ENCODE measurements around the gene KRTAP12-4.
"Not testable (repeated sequence)": the region's sequence is repeated elsewhere in the genome, so short reads cannot be mapped to it uniquely, and the experiment has no call there.

The KRTAP12-4 gene

DNA sequence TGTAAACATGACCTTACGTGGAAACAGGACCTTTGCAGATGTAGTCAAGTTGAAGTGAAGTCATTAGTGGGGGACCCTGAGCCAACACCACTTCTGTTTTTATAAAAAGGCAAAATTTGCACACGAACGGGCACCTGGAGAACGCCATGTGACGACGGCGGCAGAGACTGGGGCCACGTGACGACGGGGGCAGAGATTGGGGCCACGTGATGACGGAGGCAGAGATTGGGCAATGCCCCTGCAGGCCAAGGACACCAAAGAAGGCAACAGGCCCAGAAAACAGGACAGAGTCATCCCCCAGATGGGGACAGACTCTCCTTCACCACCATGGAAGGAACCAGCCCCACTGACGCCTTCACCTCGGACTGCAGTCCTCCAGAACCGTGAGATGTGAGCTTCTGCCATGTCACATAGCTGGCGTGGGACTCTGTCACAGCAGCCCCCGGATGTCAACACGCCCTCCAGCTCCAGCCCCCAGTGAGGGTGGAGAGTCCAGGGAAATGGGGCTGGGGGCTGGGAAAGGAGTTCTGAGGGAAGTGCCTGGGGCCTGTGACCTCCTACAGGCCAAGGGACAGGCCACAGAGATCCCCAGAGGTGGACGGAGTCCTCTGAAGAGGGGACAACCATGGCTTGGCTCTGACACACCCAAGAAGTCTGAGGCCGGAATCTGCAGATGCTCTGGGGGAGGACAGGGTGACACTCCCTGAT is 4.0 kb downstream of the KRTAP12-4 start:
- TF ChIP-seq, protein P1, sequence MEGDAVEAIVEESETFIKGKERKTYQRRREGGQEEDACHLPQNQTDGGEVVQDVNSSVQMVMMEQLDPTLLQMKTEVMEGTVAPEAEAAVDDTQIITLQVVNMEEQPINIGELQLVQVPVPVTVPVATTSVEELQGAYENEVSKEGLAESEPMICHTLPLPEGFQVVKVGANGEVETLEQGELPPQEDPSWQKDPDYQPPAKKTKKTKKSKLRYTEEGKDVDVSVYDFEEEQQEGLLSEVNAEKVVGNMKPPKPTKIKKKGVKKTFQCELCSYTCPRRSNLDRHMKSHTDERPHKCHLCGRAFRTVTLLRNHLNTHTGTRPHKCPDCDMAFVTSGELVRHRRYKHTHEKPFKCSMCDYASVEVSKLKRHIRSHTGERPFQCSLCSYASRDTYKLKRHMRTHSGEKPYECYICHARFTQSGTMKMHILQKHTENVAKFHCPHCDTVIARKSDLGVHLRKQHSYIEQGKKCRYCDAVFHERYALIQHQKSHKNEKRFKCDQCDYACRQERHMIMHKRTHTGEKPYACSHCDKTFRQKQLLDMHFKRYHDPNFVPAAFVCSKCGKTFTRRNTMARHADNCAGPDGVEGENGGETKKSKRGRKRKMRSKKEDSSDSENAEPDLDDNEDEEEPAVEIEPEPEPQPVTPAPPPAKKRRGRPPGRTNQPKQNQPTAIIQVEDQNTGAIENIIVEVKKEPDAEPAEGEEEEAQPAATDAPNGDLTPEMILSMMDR (conservative IDR thresholded peaks at IDR 0.05; ENCODE audit: low read length), result no peak
- no peak for DNase-seq (ENCODE audit: low read depth)
- no peak overlapping the region for H3K4me3 ChIP-seq (ENCODE audit: low read length)

DNA sequence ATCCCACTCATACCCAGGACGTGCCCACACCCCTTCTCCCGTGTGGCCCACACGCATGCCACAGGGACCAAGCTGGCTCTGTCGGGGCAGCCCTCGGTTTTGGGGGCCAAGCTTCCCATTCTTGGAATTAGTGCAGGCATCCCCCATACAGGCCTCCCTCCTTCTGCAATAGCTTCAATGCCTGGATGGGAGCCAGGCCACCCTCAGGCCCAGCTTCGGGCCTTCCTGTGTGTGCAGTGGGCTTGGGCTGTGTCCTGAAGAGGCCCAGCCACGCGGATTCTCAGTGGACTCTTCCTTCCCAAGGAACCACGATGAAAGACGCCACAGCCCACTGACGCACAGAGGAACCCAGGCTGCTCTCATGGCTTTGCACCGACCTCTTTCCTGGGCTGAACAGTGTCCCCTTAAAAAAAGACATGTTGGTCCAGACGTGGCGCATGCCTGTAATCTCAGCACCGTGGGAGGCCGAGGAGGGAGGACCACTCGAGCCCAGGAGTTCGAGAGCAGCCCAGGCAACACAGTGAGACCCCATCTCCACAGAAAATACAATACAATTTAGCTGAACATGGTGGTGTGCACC is 4.8 kb downstream of the KRTAP12-4 start:
- no peak overlapping the region for H3K4me3 ChIP-seq (ENCODE audit: low read length)
- TF ChIP-seq, protein P1 (conservative IDR thresholded peaks at IDR 0.05; ENCODE audit: low read length), result no peak
- DNase-seq (ENCODE audit: low read depth), result no peak

DNA sequence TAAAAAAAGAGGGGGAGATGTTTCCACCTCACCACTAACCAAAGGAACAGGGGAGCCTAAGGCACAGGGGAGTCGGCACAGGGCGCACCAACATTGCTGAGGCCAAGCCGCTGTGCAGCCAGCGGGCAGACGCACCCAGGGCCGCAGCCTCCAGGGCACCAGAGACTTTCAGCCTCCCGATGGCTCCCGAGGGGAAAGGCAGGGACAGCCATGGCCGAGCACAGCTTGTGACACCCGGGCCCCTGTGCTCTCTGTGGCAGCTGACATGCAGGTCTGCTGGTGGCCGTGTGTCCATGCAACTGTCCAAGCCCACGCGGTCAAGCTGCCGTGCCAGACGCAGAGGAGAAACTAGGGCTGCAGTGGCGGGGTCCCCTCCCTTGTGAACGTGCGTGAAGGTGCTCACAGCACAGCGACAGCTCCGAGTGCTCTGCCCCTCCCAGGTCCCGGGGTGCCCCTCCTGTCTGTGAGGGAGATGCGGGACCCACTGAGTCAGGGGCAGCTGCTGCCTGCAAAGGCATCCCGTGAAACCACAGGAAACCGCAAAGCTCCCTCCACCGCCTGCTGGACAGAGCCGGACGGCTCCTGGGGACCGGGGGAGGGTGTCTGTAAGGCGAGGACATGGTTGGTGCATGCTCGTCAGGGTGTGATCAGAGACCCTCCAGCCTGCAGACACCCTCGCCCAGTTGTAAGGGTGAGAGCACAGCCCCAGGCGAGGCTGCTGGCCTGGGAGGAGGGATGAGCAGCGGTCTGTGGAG is 5.7 kb downstream of the KRTAP12-4 start:
- H3K4me3 ChIP-seq (ENCODE audit: low read length), result no peak overlapping the region
- TF ChIP-seq, protein P1 (conservative IDR thresholded peaks at IDR 0.05; ENCODE audit: low read length), result no peak
- no peak for DNase-seq (ENCODE audit: low read depth)

DNA sequence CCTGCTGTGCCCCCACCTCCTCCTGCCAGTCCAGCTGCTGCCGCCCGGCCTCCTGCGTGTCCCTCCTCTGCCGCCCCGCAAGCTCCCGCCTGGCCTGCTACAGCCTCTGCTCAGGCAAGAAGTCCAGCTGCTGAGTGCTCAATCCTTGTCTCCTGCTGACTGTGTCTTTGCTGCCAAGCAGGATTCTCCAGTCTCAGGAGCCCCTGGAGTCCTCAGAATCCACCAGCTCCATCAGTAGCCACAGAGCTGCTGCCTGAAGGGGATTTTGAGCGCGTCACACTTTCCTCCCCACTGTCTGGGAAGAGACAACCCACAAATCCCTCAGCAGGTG is 7.3 kb downstream of the KRTAP12-4 start:
- no peak for DNase-seq (ENCODE audit: low read depth)
- no peak overlapping the region for H3K4me3 ChIP-seq (ENCODE audit: low read length)
- TF ChIP-seq, protein P1 (conservative IDR thresholded peaks at IDR 0.05; ENCODE audit: low read length), result no peak

DNA sequence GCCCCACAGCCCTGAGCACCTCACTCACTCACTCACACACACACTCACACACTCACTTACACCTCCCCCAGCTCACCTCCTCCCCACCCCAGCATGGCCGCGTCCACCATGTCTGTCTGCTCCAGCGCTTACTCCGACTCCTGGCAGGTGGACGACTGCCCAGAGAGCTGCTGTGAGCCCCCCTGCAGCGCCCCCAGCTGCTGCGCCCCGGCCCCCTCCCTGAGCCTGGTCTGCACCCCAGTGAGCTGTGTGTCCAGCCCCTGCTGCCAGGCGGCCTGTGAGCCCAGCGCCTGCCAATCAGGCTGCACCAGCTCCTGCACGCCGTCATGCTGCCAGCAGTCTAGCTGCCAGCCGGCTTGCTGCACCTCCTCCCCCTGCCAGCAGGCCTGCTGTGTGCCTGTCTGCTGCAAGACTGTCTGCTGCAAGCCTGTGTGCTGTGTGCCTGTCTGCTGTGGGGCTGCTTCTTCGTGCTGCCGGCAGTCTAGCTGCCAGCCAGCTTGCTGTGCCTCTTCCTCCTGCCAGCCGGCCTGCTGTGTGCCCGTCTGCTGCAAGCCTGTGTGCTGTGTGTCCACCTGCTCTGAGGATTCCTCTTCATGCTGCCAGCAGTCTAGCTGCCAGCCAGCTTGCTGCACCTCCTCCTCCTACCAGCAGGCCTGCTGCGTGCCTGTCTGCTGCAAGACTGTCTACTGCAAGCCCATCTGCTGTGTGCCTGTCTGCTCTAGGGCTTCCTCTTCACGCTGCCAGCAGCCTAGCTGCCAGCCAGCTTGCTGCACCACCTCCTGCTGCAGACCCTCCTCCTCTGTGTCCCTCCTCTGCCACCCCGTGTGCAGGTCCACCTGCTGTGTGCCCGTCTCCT is 7.9 kb downstream of the KRTAP12-4 start, which contains the start of gene KRTAP10-11:
TSS of gene KRTAP10-11 (plus strand) at position 49 of the 856 bp plus-strand sequence. CDS start at position 94, 45 bp downstream.
- DNase-seq (ENCODE audit: low read depth); H3K4me3 ChIP-seq (ENCODE audit: low read length): not testable (repeated sequence)

DNA sequence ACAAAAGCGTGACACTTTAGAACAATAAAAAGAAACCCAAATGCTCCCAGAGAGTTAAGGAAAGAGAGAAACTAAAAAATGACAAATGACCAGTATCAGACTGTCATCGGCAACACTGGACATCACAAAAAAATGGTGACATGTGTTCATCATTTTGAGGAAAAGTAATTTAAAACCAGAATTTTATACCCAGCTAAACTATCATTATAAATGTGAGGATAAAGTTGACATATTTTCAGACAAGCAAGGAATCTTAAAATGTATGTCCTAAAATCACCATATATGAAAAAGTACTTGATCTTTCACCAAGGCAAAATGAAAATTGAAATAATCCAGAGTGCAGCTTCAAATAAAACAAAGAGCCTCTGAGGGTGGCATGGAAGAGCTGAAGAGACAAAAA is 9.6 kb downstream of the KRTAP12-4 start:
- DNase-seq (ENCODE audit: low read depth), result no peak
- H3K4me3 ChIP-seq (ENCODE audit: low read length), result no peak overlapping the region
- TF ChIP-seq, protein P1 (conservative IDR thresholded peaks at IDR 0.05; ENCODE audit: low read length), result no peak

DNA sequence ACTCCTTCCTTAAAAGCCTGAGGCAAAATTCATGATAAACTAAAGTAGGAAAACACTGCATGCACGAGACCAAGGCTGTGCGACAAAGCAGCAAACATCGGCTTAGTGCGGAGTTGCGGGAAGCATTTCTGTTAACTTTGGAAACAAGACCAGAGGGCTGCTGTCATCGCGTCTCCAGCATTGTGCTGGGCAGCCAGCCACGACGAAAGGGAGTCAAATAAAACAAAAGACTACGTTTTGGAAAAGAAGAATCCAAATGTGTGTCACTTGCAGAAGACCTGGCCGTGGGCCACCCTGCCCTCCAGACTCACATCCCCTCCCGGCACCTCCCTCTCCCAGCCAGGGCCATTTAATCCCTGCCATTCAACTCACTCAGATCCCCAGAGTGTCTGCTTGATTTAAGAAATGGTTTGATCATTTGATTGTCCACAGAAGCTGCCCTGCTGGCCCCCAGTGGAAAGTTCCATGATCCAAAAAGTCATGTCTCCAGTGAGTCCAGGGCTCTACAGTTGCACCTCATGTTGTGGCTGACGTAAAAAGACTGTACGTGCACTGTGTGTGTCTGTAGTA is 10.6 kb downstream of the KRTAP12-4 start:
- TF ChIP-seq, protein P1 (conservative IDR thresholded peaks at IDR 0.05; ENCODE audit: low read length), result no peak
- no peak for DNase-seq (ENCODE audit: low read depth)
- H3K4me3 ChIP-seq (ENCODE audit: low read length), result no peak overlapping the region

Measured in AG10803 (cell line).